GM12864 (cell line): ENCODE measurements around the gene TMEM212.
"Not testable (repeated sequence)": the region's sequence is repeated elsewhere in the genome, so short reads cannot be mapped to it uniquely, and the experiment has no call there.

Experiments
- DNase-seq: peaks from one replicate; pipeline ENCODE4 v3.0.0-alpha.2; 2011; ENCODE audit warnings: low read depth
- H3K4me3 ChIP-seq: 2 replicates; pipeline ENCODE4 v1.5.1; 2011; ENCODE audit warnings: mild to moderate bottlenecking, low read depth, low read length, control low read depth
- CTCF ChIP-seq: IDR thresholded peaks from 2 replicates; pipeline ENCODE4 v1.5.1; 2011; ENCODE audit warnings: low read depth, mild to moderate bottlenecking, moderate library complexity, low read length, control low read depth, inconsistent platforms; ENCODE audit errors: missing control alignments

Gene TMEM212

GRCh38 chr3:171854649-171855305, 11.6 kb downstream of the TMEM212 start:
- no peak for TF ChIP-seq CTCF
- H3K4me3 ChIP-seq = no peak overlapping the region
- DNase-seq = no peak

GRCh38 chr3:171858770-171859169, 15.6 kb downstream of the TMEM212 start:
- DNase-seq, H3K4me3 ChIP-seq: not testable (repeated sequence)

GRCh38 chr3:171860830-171861535, 17.8 kb downstream of the TMEM212 start:
- no peak for DNase-seq
- TF ChIP-seq CTCF = no peak
- no peak overlapping the region for H3K4me3 ChIP-seq

GRCh38 chr3:171862392-171862791, 19.2 kb downstream of the TMEM212 start:
- no peak overlapping the region for H3K4me3 ChIP-seq
- TF ChIP-seq CTCF = no peak
- no peak for DNase-seq

- no peak for DNase-seq
These were observed 19.9 kb downstream of the TMEM212 start for GRCh38 chr3:171862993-171863521.

GRCh38 chr3:171863920-171864319, 20.8 kb downstream of the TMEM212 start:
- H3K4me3 ChIP-seq = no peak overlapping the region
- no peak for TF ChIP-seq CTCF

More at GRCh38 chr3:171862993-171863521, 19.9 kb downstream of the TMEM212 start:
- no peak for TF ChIP-seq CTCF
- H3K4me3 ChIP-seq = no peak overlapping the region

GRCh38 chr3:171865191-171865865, 22.2 kb downstream of the TMEM212 start:
- no peak for DNase-seq

More at GRCh38 chr3:171863920-171864319, 20.8 kb downstream of the TMEM212 start:
- DNase-seq = no peak

More at GRCh38 chr3:171865191-171865865, 22.2 kb downstream of the TMEM212 start:
- H3K4me3 ChIP-seq = no peak overlapping the region
- TF ChIP-seq CTCF = no peak
